Measurements from ENCODE around the gene HECTD3. TPM values are rescaled to one million over a fixed set of nuclear protein-coding genes. Genes with fewer than 3 reads are reported as not detected.

Gene HECTD3
- total and polyA plus RNA-seq, 2 of the 4 experiments (the other 2 are of a cell fraction): 12.2 to 39.5 TPM

GRCh38 chr1:45051005-45051772 lies 40.1 kb upstream of the HECTD3 start:
- no peak overlapping the region for H2AFZ ChIP-seq (replicated peaks; ENCODE audit: low read length, poor library complexity)
- H3K4me1 ChIP-seq (ENCODE audit: control insufficient read depth, insufficient read depth, low read length): no peaks in the 10 kb centered on the region
- no peak overlapping the region for H3K4ac ChIP-seq (ENCODE audit: low read depth, low read length)
- peaks cover 3% of the 10 kb centered on the region; the same call in 1 of the 2 replicates for H3K27me3 ChIP-seq (ENCODE audit: control insufficient read depth, insufficient read depth, low read length)
- no peak overlapping the region for H2BK120ac ChIP-seq (ENCODE audit: low read depth, low read length)
- H3K56ac ChIP-seq (ENCODE audit: extremely low read depth, insufficient read depth, low read length): no peak overlapping the region
- H3K9me3 ChIP-seq (ENCODE audit: control insufficient read depth, insufficient read depth, low read length): no peaks in the 10 kb centered on the region
- in situ Hi-C loops (cut with MboI; ENCODE audit: low sequenced_read_pairs): no loop called here
- H3K79me1 ChIP-seq (ENCODE audit: low read depth in 1 of 2, low read length in 2 of 2): no peaks in the 10 kb centered on the region
- intact Hi-C loops (cut with micrococcal nuclease): no loop called here
- H2AK5ac ChIP-seq (ENCODE audit: low read depth, low read length): no peak overlapping the region
- no peak overlapping the region for H3K9ac ChIP-seq (ENCODE audit: low read depth, low read length)
- H3K4me3 ChIP-seq (ENCODE audit: insufficient read depth, low read depth, low read length): no peak overlapping the region
- H2BK15ac ChIP-seq (ENCODE audit: low read depth, low read length): no peak overlapping the region
- no peak overlapping the region for H3K23ac ChIP-seq (ENCODE audit: low read depth, low read length)
- DNase-seq (no peak), ATAC-seq (ENCODE audit: low read depth) (no peak)
- H4K5ac ChIP-seq (ENCODE audit: low read depth, low read length): no peak overlapping the region
- H4K20me1 ChIP-seq (ENCODE audit: insufficient read depth, low read length): no peaks in the 10 kb centered on the region
- no peak overlapping the region for H3K18ac ChIP-seq (ENCODE audit: low read depth, low read length)
- H3K9me1 ChIP-seq (ENCODE audit: insufficient read depth, low read length): no peaks in the 10 kb centered on the region
- H3K4me2 ChIP-seq (ENCODE audit: low read depth, low read length): no peak overlapping the region
- H3K14ac ChIP-seq (replicated peaks; ENCODE audit: low read depth, low read length): no peak overlapping the region
- H4K8ac ChIP-seq (ENCODE audit: low read depth in 2 of 2, low read length in 2 of 2): no peak overlapping the region
- ChIA-PET POLR2A (ENCODE audit: unreplicated experiment) (no interaction called here), CTCF (interaction anchor here (0.6 kb wide), 1 partner anchor 32 kb away, joined by 3 read pairs; no protein-coding TSS in a partner anchor)
- dilution Hi-C loops (cut with HindIII; ENCODE audit: low sequenced_read_pairs, unreplicated experiment): no loop called here
- no peak overlapping the region for H3K27ac ChIP-seq (ENCODE audit: insufficient read depth, low read length)
- BruUV-seq (replicated peaks): no TSS peak
- H2BK20ac ChIP-seq (ENCODE audit: low read depth, low read length): no peak overlapping the region
- no peak overlapping the region for H4K91ac ChIP-seq (ENCODE audit: insufficient read depth, low read depth, low read length)
- no CpG with 5 or more reads among the region's 2 CpGs for WGBS, 2 experiments (ENCODE audit: extremely low coverage in 2 of 2, insufficient read length in 1 of 2)
- TF ChIP-seq CEBPB (IDR thresholded peaks at IDR 0.05; ENCODE audit: low read depth, low read length): no peak
- no peak for TF ChIP-seq NFE2L2 (IDR thresholded peaks at IDR 0.05; ENCODE audit: low read depth, low read length)
- TF ChIP-seq RFX5 (IDR thresholded peaks at IDR 0.05; ENCODE audit: low read depth, low read length): no peak
- TF ChIP-seq MXI1 (IDR thresholded peaks at IDR 0.05; ENCODE audit: borderline replicate concordance, low read depth, low read length): no peak
- TF ChIP-seq BHLHE40 (IDR thresholded peaks at IDR 0.05; ENCODE audit: low read depth, low read length): no peak
- TF ChIP-seq FOS (IDR thresholded peaks at IDR 0.05; ENCODE audit: low read depth, low read length): no peak
- TF ChIP-seq CHD1 (IDR thresholded peaks at IDR 0.05; ENCODE audit: low read depth, low read length): no peak
- TF ChIP-seq ELK1 (IDR thresholded peaks at IDR 0.05; ENCODE audit: borderline replicate concordance, low read depth, low read length): no peak
- TF ChIP-seq, protein P1, sequence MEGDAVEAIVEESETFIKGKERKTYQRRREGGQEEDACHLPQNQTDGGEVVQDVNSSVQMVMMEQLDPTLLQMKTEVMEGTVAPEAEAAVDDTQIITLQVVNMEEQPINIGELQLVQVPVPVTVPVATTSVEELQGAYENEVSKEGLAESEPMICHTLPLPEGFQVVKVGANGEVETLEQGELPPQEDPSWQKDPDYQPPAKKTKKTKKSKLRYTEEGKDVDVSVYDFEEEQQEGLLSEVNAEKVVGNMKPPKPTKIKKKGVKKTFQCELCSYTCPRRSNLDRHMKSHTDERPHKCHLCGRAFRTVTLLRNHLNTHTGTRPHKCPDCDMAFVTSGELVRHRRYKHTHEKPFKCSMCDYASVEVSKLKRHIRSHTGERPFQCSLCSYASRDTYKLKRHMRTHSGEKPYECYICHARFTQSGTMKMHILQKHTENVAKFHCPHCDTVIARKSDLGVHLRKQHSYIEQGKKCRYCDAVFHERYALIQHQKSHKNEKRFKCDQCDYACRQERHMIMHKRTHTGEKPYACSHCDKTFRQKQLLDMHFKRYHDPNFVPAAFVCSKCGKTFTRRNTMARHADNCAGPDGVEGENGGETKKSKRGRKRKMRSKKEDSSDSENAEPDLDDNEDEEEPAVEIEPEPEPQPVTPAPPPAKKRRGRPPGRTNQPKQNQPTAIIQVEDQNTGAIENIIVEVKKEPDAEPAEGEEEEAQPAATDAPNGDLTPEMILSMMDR (conservative IDR thresholded peaks at IDR 0.05; ENCODE audit: low read depth, low read length): no peak
- no peak for TF ChIP-seq POLR2A (IDR thresholded peaks at IDR 0.05; ENCODE audit: low read depth, low read length)
- no peak for TF ChIP-seq RAD21 (IDR thresholded peaks at IDR 0.05; ENCODE audit: low read length)
- TF ChIP-seq MAZ (IDR thresholded peaks at IDR 0.05; ENCODE audit: borderline replicate concordance, low read depth, low read length): no peak
- TF ChIP-seq, protein P2, sequence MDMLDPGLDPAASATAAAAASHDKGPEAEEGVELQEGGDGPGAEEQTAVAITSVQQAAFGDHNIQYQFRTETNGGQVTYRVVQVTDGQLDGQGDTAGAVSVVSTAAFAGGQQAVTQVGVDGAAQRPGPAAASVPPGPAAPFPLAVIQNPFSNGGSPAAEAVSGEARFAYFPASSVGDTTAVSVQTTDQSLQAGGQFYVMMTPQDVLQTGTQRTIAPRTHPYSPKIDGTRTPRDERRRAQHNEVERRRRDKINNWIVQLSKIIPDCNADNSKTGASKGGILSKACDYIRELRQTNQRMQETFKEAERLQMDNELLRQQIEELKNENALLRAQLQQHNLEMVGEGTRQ (IDR thresholded peaks at IDR 0.05; ENCODE audit: low read depth, low read length): no peak
- no peak for TF ChIP-seq MAFK (IDR thresholded peaks at IDR 0.05; ENCODE audit: low read depth, low read length)
- no peak for TF ChIP-seq SMC3 (IDR thresholded peaks at IDR 0.05; ENCODE audit: low read depth, low read length)
- no peak for TF ChIP-seq RCOR1 (IDR thresholded peaks at IDR 0.05; ENCODE audit: insufficient replicate concordance, low read length)
- H3K36me3 ChIP-seq (ENCODE audit: control insufficient read depth, insufficient read depth, low read length): no peaks in the 10 kb centered on the region
- no peak overlapping the region for H2BK5ac ChIP-seq (ENCODE audit: low read depth, low read length, poor library complexity, severe bottlenecking)
- no peak overlapping the region for H2AK9ac ChIP-seq (replicated peaks; ENCODE audit: low read depth, low read length, poor library complexity)

Measured in IMR-90 (cell line).